ENCODE results near the gene EPHB2.

EPHB2 gene

DNA sequence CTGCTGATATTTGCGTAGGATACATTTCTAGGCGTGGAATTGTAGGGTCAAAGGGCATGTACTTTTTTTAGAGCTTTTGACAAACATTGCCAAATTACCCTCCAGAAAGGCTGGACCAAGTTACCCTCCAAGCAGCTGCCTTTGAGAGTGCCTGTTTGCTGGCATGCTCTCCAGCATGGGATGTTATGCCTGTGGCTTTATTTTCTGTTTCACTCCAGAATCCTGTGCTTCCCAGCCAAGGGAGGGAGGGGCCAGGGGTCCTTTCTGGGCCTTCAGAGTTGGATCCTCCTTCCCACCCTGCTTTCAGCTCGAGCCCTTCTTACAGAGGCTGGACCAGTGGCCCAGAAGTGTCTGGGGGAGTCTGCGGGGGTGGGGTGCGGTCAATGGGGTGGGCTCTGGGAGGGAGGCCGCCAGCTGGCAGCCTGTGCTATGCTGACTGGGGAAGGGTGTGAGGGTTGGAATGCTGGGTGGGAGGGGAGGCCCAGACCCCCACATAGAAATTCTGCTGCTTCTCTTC is 81.2 kb downstream of the EPHB2 start:
- TF ChIP-seq, protein P1, sequence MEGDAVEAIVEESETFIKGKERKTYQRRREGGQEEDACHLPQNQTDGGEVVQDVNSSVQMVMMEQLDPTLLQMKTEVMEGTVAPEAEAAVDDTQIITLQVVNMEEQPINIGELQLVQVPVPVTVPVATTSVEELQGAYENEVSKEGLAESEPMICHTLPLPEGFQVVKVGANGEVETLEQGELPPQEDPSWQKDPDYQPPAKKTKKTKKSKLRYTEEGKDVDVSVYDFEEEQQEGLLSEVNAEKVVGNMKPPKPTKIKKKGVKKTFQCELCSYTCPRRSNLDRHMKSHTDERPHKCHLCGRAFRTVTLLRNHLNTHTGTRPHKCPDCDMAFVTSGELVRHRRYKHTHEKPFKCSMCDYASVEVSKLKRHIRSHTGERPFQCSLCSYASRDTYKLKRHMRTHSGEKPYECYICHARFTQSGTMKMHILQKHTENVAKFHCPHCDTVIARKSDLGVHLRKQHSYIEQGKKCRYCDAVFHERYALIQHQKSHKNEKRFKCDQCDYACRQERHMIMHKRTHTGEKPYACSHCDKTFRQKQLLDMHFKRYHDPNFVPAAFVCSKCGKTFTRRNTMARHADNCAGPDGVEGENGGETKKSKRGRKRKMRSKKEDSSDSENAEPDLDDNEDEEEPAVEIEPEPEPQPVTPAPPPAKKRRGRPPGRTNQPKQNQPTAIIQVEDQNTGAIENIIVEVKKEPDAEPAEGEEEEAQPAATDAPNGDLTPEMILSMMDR (IDR thresholded peaks at IDR 0.05; ENCODE audit: low read depth, low read length) = no peak
- TF ChIP-seq, protein P2, sequence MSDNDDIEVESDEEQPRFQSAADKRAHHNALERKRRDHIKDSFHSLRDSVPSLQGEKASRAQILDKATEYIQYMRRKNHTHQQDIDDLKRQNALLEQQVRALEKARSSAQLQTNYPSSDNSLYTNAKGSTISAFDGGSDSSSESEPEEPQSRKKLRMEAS (IDR thresholded peaks at IDR 0.05; ENCODE audit: low read depth, low read length) = no peak
- TF ChIP-seq POLR2A (IDR thresholded peaks at IDR 0.05; ENCODE audit: extremely low read depth, insufficient read length) = no peak
- no peak for TF ChIP-seq MYC (IDR thresholded peaks at IDR 0.05; ENCODE audit: low read depth, low read length)
- DNase-seq (ENCODE audit: low read depth) = no peak
- H3K4me3 ChIP-seq (ENCODE audit: low read depth, low read length) = no peak overlapping the region

DNA sequence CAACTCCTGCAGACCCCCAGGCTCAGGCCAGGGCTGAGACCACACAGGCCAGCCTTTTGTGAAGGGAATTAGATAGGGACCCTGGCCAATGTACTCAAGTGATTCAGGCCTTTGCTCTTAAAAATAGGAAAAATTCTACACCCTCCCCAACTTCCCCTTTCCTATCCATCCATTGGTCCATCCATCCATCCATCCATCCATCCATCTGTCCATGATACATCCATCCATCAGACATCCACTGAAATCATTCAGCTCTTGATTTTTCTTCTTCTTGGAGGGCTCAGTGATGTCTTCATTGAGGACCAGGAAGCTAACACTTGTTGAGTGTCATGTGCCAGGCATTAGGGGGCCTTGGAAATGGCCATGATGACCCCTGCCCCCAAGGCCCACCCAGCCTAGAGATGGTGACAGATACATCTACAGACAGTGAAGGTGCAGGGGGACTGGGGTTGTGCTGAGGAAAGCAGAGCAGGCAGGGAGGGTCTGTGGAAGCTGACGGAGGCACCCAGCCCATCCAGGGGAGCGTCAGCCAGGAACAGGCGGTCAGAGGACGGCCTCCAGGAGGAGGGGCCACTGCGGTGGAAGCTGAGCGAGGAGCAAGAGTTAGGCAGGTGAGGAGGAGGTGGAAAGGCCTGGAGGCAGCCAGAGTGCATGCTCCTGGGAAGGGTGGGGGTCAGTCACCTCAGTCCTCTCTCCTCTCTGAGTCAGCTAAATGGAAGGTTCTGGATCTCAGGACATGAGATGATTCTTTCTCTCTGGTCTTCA is 81.9 kb downstream of the EPHB2 start:
- TF ChIP-seq MYC (IDR thresholded peaks at IDR 0.05; ENCODE audit: low read depth, low read length) (no peak), POLR2A (IDR thresholded peaks at IDR 0.05; ENCODE audit: extremely low read depth, insufficient read length) (no peak)
- TF ChIP-seq, protein P1 (IDR thresholded peaks at IDR 0.05; ENCODE audit: low read depth, low read length) = no peak
- TF ChIP-seq, protein P2 (IDR thresholded peaks at IDR 0.05; ENCODE audit: low read depth, low read length) = no peak
- no peak for DNase-seq (ENCODE audit: low read depth)
- H3K4me3 ChIP-seq (ENCODE audit: low read depth, low read length) = no peak overlapping the region

DNA sequence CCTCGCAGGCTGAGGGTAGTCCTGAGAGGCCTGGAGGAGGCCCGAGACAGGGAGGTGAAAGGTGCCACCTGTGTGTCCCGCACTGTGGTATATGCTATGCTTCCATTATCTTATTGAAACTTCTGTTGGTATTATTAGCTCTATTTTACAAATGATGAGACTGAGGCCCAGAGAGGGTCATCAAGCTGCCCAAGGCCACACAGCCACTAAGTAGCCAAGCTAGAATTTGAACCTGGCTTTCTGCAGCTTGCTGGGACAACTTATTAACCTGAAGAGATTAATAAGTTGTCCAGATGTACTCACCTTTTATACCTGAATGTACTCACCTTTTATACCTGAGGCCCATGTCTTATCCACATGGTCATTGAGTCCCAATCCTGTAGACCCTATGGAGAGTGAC is 83.0 kb downstream of the EPHB2 start:
- no peak overlapping the region for H3K4me3 ChIP-seq (ENCODE audit: low read depth, low read length)
- DNase-seq (ENCODE audit: low read depth) = no peak
- TF ChIP-seq, protein P1 (IDR thresholded peaks at IDR 0.05; ENCODE audit: low read depth, low read length) = no peak
- TF ChIP-seq POLR2A (IDR thresholded peaks at IDR 0.05; ENCODE audit: extremely low read depth, insufficient read length) (no peak), MYC (IDR thresholded peaks at IDR 0.05; ENCODE audit: low read depth, low read length) (no peak)
- TF ChIP-seq, protein P2 (IDR thresholded peaks at IDR 0.05; ENCODE audit: low read depth, low read length) = no peak

DNA sequence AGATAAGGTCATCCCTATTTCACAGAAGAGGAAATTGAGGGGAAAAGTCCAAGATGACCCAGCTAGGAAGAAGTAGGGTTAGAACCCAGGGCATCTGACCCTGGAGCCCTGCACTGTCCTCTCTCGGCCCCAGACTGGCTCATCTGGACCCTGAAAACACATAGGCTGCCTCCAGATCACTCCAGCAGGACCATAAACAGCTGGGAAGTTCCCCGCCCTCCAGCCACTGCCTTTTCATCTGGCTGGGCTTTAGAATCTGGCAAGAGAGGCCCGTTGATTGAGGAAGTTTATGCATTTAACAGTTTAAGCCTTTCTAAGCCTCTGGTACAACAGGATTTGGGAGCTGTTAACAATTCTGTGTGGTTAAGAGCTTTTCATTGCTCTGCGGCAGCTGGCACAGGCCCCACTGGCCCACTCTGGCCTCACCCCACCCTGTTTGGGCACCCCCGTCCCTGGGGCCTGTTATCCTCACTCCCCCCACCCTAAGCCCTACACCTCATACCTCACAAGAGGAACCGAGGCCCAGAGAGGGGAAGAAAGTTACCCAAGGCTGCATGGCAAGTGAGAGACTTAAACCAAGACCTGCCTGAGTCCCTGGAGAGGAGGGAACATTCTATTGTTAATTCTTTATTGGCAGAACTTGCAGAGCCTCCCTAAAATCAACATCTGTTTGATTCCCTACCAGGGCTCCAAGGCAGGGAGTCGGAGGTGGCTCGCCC is 84.2 kb downstream of the EPHB2 start:
- H3K4me3 ChIP-seq (ENCODE audit: low read depth, low read length) = no peak overlapping the region
- TF ChIP-seq POLR2A (IDR thresholded peaks at IDR 0.05; ENCODE audit: extremely low read depth, insufficient read length) (no peak), MYC (IDR thresholded peaks at IDR 0.05; ENCODE audit: low read depth, low read length) (no peak)
- TF ChIP-seq, protein P2 (IDR thresholded peaks at IDR 0.05; ENCODE audit: low read depth, low read length) = no peak
- TF ChIP-seq, protein P1 (IDR thresholded peaks at IDR 0.05; ENCODE audit: low read depth, low read length) = no peak
- DNase-seq (ENCODE audit: low read depth) = no peak

DNA sequence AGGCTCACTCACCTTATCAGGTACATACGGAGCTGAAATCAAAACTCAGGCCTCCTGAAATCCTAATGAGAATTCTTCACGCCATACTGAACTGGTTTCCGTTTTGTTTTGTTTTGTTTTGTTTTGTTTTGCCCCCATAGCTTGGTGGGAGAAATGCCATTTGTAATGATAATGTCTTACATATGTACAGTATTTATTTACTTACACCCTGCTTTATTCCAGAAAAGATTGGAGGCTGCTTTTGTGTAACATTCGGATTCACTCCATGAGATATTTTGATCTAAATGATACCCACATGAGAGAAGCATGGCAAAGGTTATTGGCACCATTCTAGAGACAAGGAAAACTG is 84.7 kb downstream of the EPHB2 start:
- no peak for DNase-seq (ENCODE audit: low read depth)
- TF ChIP-seq, protein P1 (IDR thresholded peaks at IDR 0.05; ENCODE audit: low read depth, low read length) = no peak
- TF ChIP-seq, protein P2 (IDR thresholded peaks at IDR 0.05; ENCODE audit: low read depth, low read length) = no peak
- TF ChIP-seq MYC (IDR thresholded peaks at IDR 0.05; ENCODE audit: low read depth, low read length) = no peak
- no peak overlapping the region for H3K4me3 ChIP-seq (ENCODE audit: low read depth, low read length)
